Fibroblast of mammary gland (primary cell): Measurements from ENCODE around the gene CDHR4.

Experiments
- DNase-seq: peaks from one replicate; pipeline ENCODE4 v3.0.0-alpha.2; 2010; ENCODE audit warnings: low read depth
- H3K4me3 ChIP-seq: 2 replicates; pipeline ENCODE4 v1.5.1; 2011; ENCODE audit warnings: low read depth, mild to moderate bottlenecking, low read length, moderate library complexity; ENCODE audit not compliant: control insufficient read depth
- CTCF ChIP-seq: conservative IDR thresholded peaks from 2 replicates; pipeline ENCODE4 v1.5.1; 2011; ENCODE audit warnings: low read depth, low read length, inconsistent platforms; ENCODE audit not compliant: control insufficient read depth, insufficient read depth

The CDHR4 gene

GRCh38 chr3:49802719-49803464 lies 3.2 kb upstream of the CDHR4 start, which contains the start of gene INKA1:
Gene INKA1, plus strand, starts transcription at chr3:49803261. Its CDS starts 132 bp downstream, at chr3:49803393.
- peak within 1 kb of the TSS; percentile 83 for H3K4me3 ChIP-seq
- peak; percentile 77 for DNase-seq
- peak; percentile 76 for TF ChIP-seq CTCF

GRCh38 chr3:49801160-49801559 lies 1.5 kb upstream of the CDHR4 start:
- H3K4me3 ChIP-seq = no peak overlapping the region
- no peak for DNase-seq

GRCh38 chr3:49799105-49799504 lies 568 bp downstream of the CDHR4 start:
- no peak for TF ChIP-seq CTCF
- DNase-seq = no peak
- no peak overlapping the region for H3K4me3 ChIP-seq

More at GRCh38 chr3:49801160-49801559, 1.5 kb upstream of the CDHR4 start:
- TF ChIP-seq CTCF = no peak

GRCh38 chr3:49794926-49795905 lies 4.5 kb downstream of the CDHR4 start:
- no peak for TF ChIP-seq CTCF
- DNase-seq = no peak
- no peak overlapping the region for H3K4me3 ChIP-seq

GRCh38 chr3:49794431-49794830 lies 5.2 kb downstream of the CDHR4 start:
- no peak overlapping the region for H3K4me3 ChIP-seq
- no peak for TF ChIP-seq CTCF
- DNase-seq = no peak

- no peak overlapping the region for H3K4me3 ChIP-seq
- TF ChIP-seq CTCF = no peak
- no peak for DNase-seq
These were observed 6.1 kb downstream of the CDHR4 start for GRCh38 chr3:49793486-49794085.
